HG03280 (cell line): ENCODE results near the gene SCN4A.
"Not testable (repeated sequence)": the region's sequence is repeated elsewhere in the genome, so short reads cannot be mapped to it uniquely, and the experiment has no call there.

Experiments used
- ATAC-seq: cut with Tn5 transposase; IDR thresholded peaks from one replicate; pipeline ENCODE4 v1.9.1; 2021; ENCODE audit warnings: mild to moderate bottlenecking, moderate library complexity; ENCODE audit not compliant: unreplicated experiment

SCN4A gene

GRCh38 chr17:63939401-63939800, 33.3 kb downstream of the SCN4A start:
- no peak for ATAC-seq

DNA sequence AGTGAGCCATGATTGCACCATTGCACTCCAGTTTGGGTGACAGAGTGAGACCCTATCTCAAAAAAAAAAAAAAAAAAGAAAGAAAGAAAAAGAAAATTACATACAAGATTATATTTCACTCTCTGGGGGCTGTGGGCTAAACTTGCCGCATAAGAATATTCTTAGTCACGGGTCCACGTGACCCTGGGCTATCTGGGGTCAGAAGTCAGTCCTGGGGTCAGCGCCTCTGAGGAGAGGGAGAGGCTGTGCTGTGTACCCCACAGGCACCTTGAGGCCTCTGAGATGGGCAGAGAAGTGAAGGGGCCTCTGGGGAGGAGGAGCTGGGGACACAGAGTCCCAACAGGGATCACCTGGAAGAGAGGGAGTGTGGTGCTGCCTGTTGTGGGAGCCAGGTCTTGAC, 34.8 kb downstream of the SCN4A start:
- ATAC-seq, result no peak

- ATAC-seq, result no peak
Observed at GRCh38 chr17:63937319-63937718, 35.4 kb downstream of the SCN4A start.

DNA sequence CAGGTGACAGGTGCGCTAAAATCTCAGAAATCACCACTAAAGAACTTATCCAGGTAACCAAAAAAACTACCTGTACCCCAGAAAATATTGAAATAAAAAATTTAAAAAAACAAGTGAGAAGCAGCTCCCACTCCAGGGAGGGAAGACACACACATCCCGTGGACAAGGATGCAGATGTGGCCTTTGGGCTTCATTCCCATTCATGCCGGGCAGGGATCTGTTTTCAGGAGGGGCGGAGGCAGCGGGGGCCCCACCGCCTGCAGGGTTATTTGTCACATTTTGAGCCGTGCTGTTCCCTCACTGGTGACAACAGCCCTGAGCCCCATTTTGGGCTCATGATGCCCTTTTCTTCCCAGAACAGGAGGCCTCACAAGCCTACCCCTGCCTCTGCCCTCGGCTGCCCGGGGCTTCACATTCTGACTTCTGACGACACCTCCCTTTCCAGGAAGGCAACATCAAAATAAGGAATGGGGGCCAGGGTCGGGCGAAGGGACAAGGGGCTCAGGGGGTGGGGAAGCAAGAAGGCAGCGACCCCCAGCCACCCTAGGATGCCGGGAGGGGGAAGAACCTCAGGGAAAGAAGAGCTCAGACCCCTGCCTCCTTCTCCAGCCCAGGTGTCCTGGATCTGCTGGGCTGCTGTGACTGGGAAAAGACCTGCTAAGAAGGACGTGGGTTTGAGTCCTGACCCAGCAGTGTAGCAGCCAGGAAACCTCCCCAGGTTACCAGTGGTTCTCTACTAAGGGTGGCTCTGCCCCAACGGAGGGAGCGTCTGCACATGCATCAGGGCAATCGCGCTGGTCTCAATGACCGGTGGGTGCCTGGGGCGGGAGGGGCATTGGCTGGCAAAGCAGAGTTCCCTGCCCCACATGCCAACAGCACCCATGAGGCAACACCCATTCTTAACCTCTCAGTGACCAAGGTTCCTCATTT, 38.3 kb downstream of the SCN4A start:
- ATAC-seq, result no peak

GRCh38 chr17:63933598-63933997, 39.1 kb downstream of the SCN4A start:
- ATAC-seq, result no peak

DNA sequence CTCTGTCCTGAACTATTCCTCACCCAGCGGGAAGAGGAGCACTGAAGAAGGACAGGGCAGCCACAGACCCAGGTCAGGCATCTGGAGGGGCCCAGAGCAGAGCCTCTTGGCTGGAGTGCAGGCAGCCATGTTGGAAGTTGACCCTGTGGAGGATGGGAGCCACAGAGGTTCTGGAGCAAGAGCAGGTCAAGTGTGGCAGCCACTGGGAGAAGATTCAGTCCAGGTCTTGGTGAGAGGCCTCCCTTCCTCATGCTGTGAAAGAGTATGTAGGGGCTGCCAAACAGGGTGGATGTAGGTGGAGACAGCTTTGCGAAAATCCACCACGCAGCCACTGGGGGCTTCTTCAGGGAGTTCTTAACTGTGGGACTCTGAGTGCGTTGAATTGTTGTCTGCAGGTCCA, 40.0 kb downstream of the SCN4A start:
- no peak for ATAC-seq

DNA sequence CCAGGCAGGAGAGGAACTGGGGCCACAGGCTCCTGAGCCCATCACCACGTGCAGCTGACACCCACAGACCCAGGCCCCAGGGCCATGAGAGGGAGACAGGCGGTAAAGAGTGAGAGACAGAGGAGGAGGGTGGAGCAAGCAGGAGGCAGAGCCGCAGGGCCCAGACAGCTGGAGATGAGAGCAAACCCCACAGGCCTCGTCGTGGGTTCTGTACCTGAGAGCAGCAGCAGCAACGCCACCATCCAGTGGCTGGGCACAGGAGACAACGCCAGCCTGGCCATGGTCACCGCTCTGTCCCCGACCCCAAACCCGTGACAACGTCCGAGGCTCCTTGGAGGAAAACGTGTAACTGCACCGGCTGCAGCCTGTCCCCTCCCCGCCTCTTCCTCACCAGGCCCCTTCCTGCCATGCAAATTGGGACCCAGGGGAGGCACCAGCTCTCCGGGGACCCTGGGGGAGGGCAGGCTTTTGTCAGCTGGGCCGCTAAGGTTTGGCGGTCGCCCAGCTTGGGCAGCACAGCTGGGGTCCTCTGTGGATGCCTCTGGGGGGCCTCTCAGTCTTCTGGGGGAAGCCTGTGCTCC, 40.6 kb downstream of the SCN4A start, which contains the start of gene CD79B:
CD79B (minus strand) TSS at position 351 of the 581 bp plus-strand sequence; CDS start at position 281, 70 bp downstream.
- peak; percentile 81 for ATAC-seq

GRCh38 chr17:63930951-63931575, 41.7 kb downstream of the SCN4A start:
- ATAC-seq, result peak; percentile 45

GRCh38 chr17:63929860-63930766, 42.6 kb downstream of the SCN4A start:
- no peak for ATAC-seq

DNA sequence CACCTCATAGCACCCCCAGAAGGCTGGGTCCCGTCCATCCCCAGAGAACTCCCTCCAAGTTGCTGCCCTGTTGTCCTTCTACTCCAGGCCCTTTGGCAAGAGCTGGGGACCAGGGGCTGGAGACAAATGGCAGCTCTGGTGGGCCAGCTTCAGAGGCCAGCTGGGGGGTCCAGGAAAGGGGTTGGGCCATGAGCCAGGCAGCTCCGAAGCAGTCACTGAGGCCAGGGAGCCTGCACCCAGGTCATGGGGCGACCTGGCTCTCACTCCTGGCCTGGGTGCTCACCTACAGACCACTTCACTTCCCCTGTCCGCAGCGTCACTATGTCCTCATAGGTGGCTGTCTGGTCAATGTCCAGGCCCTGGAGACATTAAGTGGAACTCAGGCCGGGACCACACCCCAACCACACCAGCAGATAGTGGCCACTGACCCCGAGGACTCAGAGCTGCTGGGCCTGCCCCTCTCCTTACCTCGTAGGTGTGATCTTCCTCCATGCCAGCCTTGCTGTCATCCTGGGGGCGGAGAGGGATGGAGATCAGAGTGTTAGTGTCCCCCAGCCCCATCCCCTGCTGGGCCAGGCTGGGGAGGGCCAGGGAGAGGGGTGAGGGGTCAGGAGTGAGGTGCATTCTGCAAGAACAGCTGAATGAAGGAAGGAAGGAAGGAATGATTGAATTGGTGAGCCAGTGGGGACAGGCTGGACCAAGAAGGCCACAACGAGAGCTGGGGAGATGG, 43.6 kb downstream of the SCN4A start:
- no peak for ATAC-seq

GRCh38 chr17:63928172-63928666, 44.5 kb downstream of the SCN4A start:
- ATAC-seq, result no peak

- ATAC-seq, result no peak
Observed at GRCh38 chr17:63927464-63928171, 45.1 kb downstream of the SCN4A start.

- no peak for ATAC-seq
Observed at GRCh38 chr17:63926164-63926563, 46.6 kb downstream of the SCN4A start.

- no peak for ATAC-seq
Observed at GRCh38 chr17:63925615-63926014, 47.1 kb downstream of the SCN4A start.

DNA sequence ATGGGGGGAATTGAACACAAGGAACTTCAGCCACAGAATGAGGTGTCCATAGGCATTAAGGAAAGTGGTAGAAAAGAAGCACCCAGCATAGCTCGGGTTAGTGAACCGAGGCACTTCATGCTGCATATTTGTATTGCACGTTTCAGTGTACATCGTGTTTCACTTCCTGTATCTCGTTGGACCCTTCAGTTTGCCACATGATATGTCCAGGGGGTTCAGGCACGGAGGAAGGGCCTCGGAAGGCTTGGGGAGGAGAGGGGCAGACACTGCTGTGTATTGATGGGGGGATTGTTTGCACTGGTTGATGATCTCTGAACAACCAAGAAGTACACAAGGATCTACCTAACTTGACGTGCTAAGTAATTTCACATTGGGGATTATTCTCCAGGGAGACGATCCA, 50.3 kb downstream of the SCN4A start:
- ATAC-seq, result not testable (repeated sequence)

GRCh38 chr17:63920779-63921178, 51.9 kb downstream of the SCN4A start:
- not testable (repeated sequence) for ATAC-seq

- ATAC-seq, result not testable (repeated sequence)
Observed at GRCh38 chr17:63920050-63920449, 52.7 kb downstream of the SCN4A start.

DNA sequence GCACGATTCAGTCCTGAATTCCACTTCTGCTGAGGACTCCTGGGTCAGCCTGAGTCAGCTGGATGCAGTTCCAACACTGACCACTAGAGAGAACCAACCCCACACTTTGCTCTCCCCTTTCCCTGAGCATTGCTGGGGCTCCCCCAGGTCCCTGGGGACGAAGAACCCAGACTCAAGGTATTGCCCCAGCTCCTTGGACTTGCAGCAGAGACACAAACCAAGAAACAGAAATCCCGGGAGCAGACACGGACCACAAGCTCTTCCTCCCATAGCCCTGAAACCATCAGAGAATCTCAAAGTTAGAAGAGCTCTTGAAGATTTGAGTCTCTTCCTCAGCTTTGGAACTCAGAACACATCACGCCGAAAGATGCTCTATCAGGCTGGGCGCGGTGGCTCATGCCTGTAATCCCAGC, 53.4 kb downstream of the SCN4A start:
- ATAC-seq, result peak; percentile 62

DNA sequence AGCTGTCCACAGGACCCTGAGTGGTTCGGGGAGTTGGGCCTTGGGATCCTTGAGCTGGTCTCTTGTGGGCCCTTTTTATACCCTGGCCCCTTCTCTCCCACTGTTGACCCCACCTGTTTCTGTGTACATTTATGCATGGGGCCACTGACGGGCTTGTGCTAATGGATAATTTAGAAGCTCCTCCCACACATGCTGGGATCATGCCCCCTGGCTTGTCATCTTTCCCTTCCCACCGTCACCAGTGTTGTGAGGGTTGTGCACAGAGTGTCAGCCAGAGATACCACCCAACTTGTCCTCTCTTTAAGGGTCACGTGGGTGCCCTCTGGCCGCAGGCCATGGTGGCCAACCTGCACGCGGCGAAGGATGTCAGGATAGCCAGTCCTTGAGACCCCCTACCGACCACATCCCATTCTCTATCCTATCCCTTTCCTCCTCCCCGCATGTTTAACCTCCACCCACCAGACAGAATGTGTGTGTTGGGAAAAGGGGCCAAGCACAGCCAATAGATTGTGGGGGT, 53.9 kb downstream of the SCN4A start, which contains the start of gene GH1:
GH1 (minus strand) TSS at position 51 of the 517 bp plus-strand sequence. CDS start 63 bp downstream, outside the sequence.
- ATAC-seq, result not testable (repeated sequence)
